Measurements from ENCODE around the gene ATP5PO. TPM values are rescaled to one million over a fixed set of nuclear protein-coding genes. Genes with fewer than 3 reads are reported as not detected.

Gene ATP5PO
- total RNA-seq, 4 donors from 2014 or later = 121 to 213 (median 148) TPM

DNA sequence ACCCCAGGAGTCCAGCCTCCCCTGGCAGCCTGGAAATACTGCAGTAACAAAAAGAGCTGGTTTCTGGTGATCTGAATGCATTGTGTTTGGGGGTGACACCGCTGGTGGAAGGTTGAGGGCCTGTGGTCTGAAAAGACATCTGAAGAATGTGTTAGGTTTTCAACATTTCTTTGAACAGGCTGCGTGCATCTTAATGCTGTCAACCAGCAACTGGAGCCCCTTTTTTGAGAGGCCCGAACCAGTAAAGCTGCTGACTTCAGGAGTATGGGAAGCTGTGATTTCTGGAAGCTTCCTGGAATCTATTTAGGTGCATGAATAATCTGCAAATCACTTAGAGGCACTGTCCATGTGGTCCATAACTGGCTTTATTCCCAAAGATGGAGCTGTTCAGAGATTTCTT is 17.0 kb downstream of the ATP5PO start:
- Histone ChIP-seq H3K4me3 (no peak overlapping the region), H3K9me3 (no peaks in the 10 kb centered on the region), H3K36me3 (peaks cover 0 to 23% (median 0%) of the 10 kb centered on the region in 3 donors), H3K27me3 (no peaks in the 10 kb centered on the region), H3K4me1 (peaks cover 0 to 33% (median 19%) of the 10 kb centered on the region in 4 donors), H3K27ac (peak overlapping the region; percentile 26 to 90 (median 72))
- no peak for DNase-seq (ENCODE audit: low spot score in 2 of 2)
- TF ChIP-seq, protein P1, sequence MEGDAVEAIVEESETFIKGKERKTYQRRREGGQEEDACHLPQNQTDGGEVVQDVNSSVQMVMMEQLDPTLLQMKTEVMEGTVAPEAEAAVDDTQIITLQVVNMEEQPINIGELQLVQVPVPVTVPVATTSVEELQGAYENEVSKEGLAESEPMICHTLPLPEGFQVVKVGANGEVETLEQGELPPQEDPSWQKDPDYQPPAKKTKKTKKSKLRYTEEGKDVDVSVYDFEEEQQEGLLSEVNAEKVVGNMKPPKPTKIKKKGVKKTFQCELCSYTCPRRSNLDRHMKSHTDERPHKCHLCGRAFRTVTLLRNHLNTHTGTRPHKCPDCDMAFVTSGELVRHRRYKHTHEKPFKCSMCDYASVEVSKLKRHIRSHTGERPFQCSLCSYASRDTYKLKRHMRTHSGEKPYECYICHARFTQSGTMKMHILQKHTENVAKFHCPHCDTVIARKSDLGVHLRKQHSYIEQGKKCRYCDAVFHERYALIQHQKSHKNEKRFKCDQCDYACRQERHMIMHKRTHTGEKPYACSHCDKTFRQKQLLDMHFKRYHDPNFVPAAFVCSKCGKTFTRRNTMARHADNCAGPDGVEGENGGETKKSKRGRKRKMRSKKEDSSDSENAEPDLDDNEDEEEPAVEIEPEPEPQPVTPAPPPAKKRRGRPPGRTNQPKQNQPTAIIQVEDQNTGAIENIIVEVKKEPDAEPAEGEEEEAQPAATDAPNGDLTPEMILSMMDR (IDR thresholded peaks at IDR 0.05) = no peak
- no peak for TF ChIP-seq POLR2A (IDR thresholded peaks at IDR 0.05)
- no peak for TF ChIP-seq EP300 (IDR thresholded peaks at IDR 0.05)
- WGBS, 2 donors = 71 to 76% methylated on average over 3 of the region's 3 CpGs

GRCh38 chr21:33897739-33898138 is 17.9 kb downstream of the ATP5PO start:
- Histone ChIP-seq H3K9me3 (no peaks in the 10 kb centered on the region), H3K27ac (peak overlapping the region in 1 of 4 donors; percentile 79), H3K27me3 (no peaks in the 10 kb centered on the region), H3K4me3 (no peak overlapping the region), H3K36me3 (peaks cover 0 to 14% (median 0%) of the 10 kb centered on the region in 3 donors), H3K4me1 (peaks cover 0 to 33% (median 19%) of the 10 kb centered on the region in 4 donors)
- WGBS, 2 donors = 95 to 96% methylated on average over 3 of the region's 3 CpGs
- DNase-seq (ENCODE audit: low spot score in 2 of 2) = no peak
- TF ChIP-seq, protein P1 (IDR thresholded peaks at IDR 0.05) = no peak
- TF ChIP-seq POLR2A (IDR thresholded peaks at IDR 0.05) (no peak), EP300 (IDR thresholded peaks at IDR 0.05) (no peak)

DNA sequence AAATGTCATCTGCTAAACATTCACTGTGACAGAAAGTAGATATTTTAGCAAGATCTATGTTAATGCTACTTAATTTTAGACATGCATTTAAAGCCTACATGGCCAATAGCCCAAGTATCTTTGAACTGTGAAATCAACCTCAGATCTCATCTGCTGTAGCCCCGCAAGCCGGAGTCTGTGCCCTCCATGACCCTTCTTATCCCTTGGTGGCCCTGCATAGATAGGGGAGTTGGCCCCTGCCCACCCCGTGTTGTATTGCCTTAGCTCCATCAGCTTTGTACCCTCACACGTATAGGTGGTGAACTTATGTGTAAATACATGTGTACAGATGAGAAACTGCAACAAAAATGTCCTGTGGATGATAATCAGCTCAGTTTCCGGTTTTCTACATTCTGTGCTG is 18.5 kb downstream of the ATP5PO start:
- WGBS, 2 donors = 79 to 88% methylated on average over 5 of the region's 5 CpGs
- H3K36me3 ChIP-seq = peaks cover 0 to 8% (median 0%) of the 10 kb centered on the region in 3 donors
- no peak for TF ChIP-seq EP300 (IDR thresholded peaks at IDR 0.05)
- TF ChIP-seq, protein P1 (IDR thresholded peaks at IDR 0.05) = no peak
- TF ChIP-seq POLR2A (IDR thresholded peaks at IDR 0.05) = no peak
- no peaks in the 10 kb centered on the region for H3K27me3 ChIP-seq
- no peak overlapping the region for H3K4me3 ChIP-seq
- H3K9me3 ChIP-seq = no peaks in the 10 kb centered on the region
- H3K4me1 ChIP-seq = peaks cover 0 to 33% (median 19%) of the 10 kb centered on the region in 4 donors
- no peak for DNase-seq (ENCODE audit: low spot score in 2 of 2)
- H3K27ac ChIP-seq = no peak overlapping the region

- H3K27me3 ChIP-seq = no peaks in the 10 kb centered on the region
- 92% methylated on average over 6 of the region's 6 CpGs for WGBS, 2 donors
- H3K36me3 ChIP-seq = peaks cover 0 to 4% (median 0%) of the 10 kb centered on the region in 3 donors
- H3K4me1 ChIP-seq = peaks cover 0 to 33% (median 19%) of the 10 kb centered on the region in 4 donors
- no peak for DNase-seq (ENCODE audit: low spot score in 2 of 2)
- H3K4me3 ChIP-seq = no peak overlapping the region
- TF ChIP-seq EP300 (IDR thresholded peaks at IDR 0.05) (no peak), POLR2A (IDR thresholded peaks at IDR 0.05) (no peak)
- TF ChIP-seq, protein P1 (IDR thresholded peaks at IDR 0.05) = no peak
- no peak overlapping the region for H3K27ac ChIP-seq
- no peaks in the 10 kb centered on the region for H3K9me3 ChIP-seq
Measured at GRCh38 chr21:33896691-33897090, 18.9 kb downstream of the ATP5PO start.

GRCh38 chr21:33895356-33895755 is 20.2 kb downstream of the ATP5PO start:
- Histone ChIP-seq H3K27me3 (no peaks in the 10 kb centered on the region), H3K4me3 (no peak overlapping the region), H3K9me3 (no peaks in the 10 kb centered on the region), H3K4me1 (peaks cover 0 to 33% (median 19%) of the 10 kb centered on the region in 4 donors), H3K27ac (no peak overlapping the region), H3K36me3 (no peaks in the 10 kb centered on the region)
- WGBS, 2 donors = 86% methylated on average over 25 to 28 of the region's 28 CpGs
- no peak for DNase-seq (ENCODE audit: low spot score in 2 of 2)
- TF ChIP-seq, protein P1 (IDR thresholded peaks at IDR 0.05) = no peak
- TF ChIP-seq EP300 (IDR thresholded peaks at IDR 0.05) (no peak), POLR2A (IDR thresholded peaks at IDR 0.05) (no peak)
